Left ventricle myocardium superior (tissue), 1 donor: ENCODE data around the gene TRAPPC11. TPM values are rescaled to one million over a fixed set of nuclear protein-coding genes. Genes with fewer than 3 reads are reported as not detected.
"Not testable (repeated sequence)": the region's sequence is repeated elsewhere in the genome, so short reads cannot be mapped to it uniquely, and the experiment has no call there.

Source experiments
- ATAC-seq: fragments of 200-7000 bp; cut with Tn5 transposase; one replicate; pipeline ENCODE4 v1.9.1; 2020; ENCODE audit warnings: mild to moderate bottlenecking, moderate library complexity
- DNase-seq: peaks from one replicate; pipeline ENCODE4 v3.0.0-alpha.2; 2020
- intact Hi-C: fragments of 100-400 bp; cut with micrococcal nuclease; formaldehyde crosslinking; loops from one replicate; pipeline ENCODE4 v1.11.0; 2022
- total RNA-seq: library from RNA; stranded (reverse); fragmentation: NEBNext Ultra II Directional; extraction: Animal tissue kit (Norgen Biotek cat#: 25700); gene quantifications from one replicate; pipeline ENCODE4 v1.2.1, GENCODE V29; 2021
- donor health status: DM: no; HTN: yes; CAD: no; lungs with severe emphysema.

Gene TRAPPC11
- total RNA-seq, 1 donor from 2014 or later = 17.0 TPM

- no peak for ATAC-seq
- no peak for DNase-seq
- intact Hi-C loops = no loop called here
Measured at GRCh38 chr4:183702492-183702891, 43.4 kb downstream of the TRAPPC11 start.

GRCh38 chr4:183714626-183715025 is 55.5 kb downstream of the TRAPPC11 start:
- DNase-seq (no peak), ATAC-seq (no peak)
- intact Hi-C loops = no loop called here

GRCh38 chr4:183716302-183716701 is 57.2 kb downstream of the TRAPPC11 start:
- DNase-seq (no peak), ATAC-seq (no peak)
- intact Hi-C loops = no loop called here

GRCh38 chr4:183718876-183719275 is 59.8 kb downstream of the TRAPPC11 start:
- intact Hi-C loops = no loop called here
- ATAC-seq (no peak), DNase-seq (no peak)

GRCh38 chr4:183721207-183722081 is 62.4 kb downstream of the TRAPPC11 start:
- peak; percentile 83 for DNase-seq
- intact Hi-C loops = no loop called here
- ATAC-seq = peak; percentile 86

- peak; percentile 79 for ATAC-seq
- intact Hi-C loops = no loop called here
- peak; percentile 76 for DNase-seq
Measured at GRCh38 chr4:183722731-183723560, 63.9 kb downstream of the TRAPPC11 start.

GRCh38 chr4:183723561-183724228 is 64.6 kb downstream of the TRAPPC11 start:
- intact Hi-C loops = no loop called here
- no peak for DNase-seq
- ATAC-seq = no peak

GRCh38 chr4:183725585-183725984 is 66.5 kb downstream of the TRAPPC11 start:
- intact Hi-C loops, ATAC-seq, DNase-seq: not testable (repeated sequence)

- intact Hi-C loops = no loop called here
- DNase-seq (no peak), ATAC-seq (no peak)
Measured at GRCh38 chr4:183727482-183727881, 68.4 kb downstream of the TRAPPC11 start.

- intact Hi-C loops = no loop called here
- no peak for ATAC-seq
- no peak for DNase-seq
Measured at GRCh38 chr4:183728223-183729068, 69.4 kb downstream of the TRAPPC11 start.

- intact Hi-C loops = no loop called here
- no peak for ATAC-seq
Measured at GRCh38 chr4:183729069-183729406, 69.9 kb downstream of the TRAPPC11 start.

GRCh38 chr4:183729430-183730328 is 70.6 kb downstream of the TRAPPC11 start:
- DNase-seq (no peak), ATAC-seq (no peak)
- intact Hi-C loops = no loop called here

More at GRCh38 chr4:183729069-183729406, 69.9 kb downstream of the TRAPPC11 start:
- no peak for DNase-seq

GRCh38 chr4:183732296-183732695 is 73.2 kb downstream of the TRAPPC11 start:
- ATAC-seq (no peak), DNase-seq (no peak)
- intact Hi-C loops = no loop called here

- intact Hi-C loops = no loop called here
- no peak for ATAC-seq
- DNase-seq = no peak
Measured at GRCh38 chr4:183733181-183733580, 74.1 kb downstream of the TRAPPC11 start.

GRCh38 chr4:183738081-183738673 is 79.1 kb downstream of the TRAPPC11 start:
- no peak for DNase-seq
- ATAC-seq = peak; percentile 70
- intact Hi-C loops = no loop called here

- no peak for DNase-seq
Measured at GRCh38 chr4:183738961-183739360, 79.9 kb downstream of the TRAPPC11 start.

More at GRCh38 chr4:183738961-183739360, 79.9 kb downstream of the TRAPPC11 start:
- ATAC-seq = no peak
- intact Hi-C loops = no loop called here
